ENCODE results near the gene PVRIG.
"Not testable (repeated sequence)": the region's sequence is repeated elsewhere in the genome, so short reads cannot be mapped to it uniquely, and the experiment has no call there.

The PVRIG gene

DNA sequence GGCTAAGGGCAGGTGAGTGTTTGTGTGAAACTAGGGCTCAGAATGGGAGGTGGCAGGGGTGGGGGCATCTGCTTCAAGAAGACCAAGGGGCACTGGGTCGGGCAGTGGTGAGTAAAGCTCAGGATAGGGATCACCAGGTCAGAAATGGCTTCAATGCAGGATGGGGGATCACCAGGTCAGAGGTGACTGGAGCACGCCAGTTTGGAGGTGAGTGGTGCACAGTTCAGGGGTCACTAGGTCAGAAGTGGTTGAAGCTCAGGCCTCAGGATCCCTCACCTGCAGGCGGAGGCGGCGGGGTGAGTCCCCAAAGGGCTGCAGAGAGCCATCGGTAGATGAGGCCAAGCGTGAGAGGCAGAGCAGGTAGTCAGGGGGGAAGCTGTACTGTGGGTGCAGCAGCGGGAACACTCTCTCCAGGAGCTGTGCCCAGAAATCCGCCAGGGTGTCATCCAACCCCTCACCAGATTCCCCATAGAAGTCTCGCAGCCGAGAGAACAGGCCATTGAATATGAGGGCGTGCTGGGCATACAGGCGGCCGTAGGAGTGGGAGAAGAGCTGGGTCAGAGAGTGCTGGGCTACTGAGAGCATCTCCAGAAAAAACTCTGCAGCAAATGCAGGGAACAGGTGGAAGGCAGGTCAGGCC, 44.3 kb upstream of the PVRIG start:
- TF ChIP-seq, protein P1, sequence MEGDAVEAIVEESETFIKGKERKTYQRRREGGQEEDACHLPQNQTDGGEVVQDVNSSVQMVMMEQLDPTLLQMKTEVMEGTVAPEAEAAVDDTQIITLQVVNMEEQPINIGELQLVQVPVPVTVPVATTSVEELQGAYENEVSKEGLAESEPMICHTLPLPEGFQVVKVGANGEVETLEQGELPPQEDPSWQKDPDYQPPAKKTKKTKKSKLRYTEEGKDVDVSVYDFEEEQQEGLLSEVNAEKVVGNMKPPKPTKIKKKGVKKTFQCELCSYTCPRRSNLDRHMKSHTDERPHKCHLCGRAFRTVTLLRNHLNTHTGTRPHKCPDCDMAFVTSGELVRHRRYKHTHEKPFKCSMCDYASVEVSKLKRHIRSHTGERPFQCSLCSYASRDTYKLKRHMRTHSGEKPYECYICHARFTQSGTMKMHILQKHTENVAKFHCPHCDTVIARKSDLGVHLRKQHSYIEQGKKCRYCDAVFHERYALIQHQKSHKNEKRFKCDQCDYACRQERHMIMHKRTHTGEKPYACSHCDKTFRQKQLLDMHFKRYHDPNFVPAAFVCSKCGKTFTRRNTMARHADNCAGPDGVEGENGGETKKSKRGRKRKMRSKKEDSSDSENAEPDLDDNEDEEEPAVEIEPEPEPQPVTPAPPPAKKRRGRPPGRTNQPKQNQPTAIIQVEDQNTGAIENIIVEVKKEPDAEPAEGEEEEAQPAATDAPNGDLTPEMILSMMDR (IDR thresholded peaks at IDR 0.05; ENCODE audit: insufficient read depth, low read length, missing control alignments), result no peak
- H3K4me3 ChIP-seq (ENCODE audit: low read depth, low read length), result no peak overlapping the region
- POLR2A ChIA-PET, result interaction anchor here (0.6 to 0.8 kb wide), 2 partner anchors 16 to 25 kb away, joined by 3 read pairs; partner anchors contain the start of gene TRAPPC14

DNA sequence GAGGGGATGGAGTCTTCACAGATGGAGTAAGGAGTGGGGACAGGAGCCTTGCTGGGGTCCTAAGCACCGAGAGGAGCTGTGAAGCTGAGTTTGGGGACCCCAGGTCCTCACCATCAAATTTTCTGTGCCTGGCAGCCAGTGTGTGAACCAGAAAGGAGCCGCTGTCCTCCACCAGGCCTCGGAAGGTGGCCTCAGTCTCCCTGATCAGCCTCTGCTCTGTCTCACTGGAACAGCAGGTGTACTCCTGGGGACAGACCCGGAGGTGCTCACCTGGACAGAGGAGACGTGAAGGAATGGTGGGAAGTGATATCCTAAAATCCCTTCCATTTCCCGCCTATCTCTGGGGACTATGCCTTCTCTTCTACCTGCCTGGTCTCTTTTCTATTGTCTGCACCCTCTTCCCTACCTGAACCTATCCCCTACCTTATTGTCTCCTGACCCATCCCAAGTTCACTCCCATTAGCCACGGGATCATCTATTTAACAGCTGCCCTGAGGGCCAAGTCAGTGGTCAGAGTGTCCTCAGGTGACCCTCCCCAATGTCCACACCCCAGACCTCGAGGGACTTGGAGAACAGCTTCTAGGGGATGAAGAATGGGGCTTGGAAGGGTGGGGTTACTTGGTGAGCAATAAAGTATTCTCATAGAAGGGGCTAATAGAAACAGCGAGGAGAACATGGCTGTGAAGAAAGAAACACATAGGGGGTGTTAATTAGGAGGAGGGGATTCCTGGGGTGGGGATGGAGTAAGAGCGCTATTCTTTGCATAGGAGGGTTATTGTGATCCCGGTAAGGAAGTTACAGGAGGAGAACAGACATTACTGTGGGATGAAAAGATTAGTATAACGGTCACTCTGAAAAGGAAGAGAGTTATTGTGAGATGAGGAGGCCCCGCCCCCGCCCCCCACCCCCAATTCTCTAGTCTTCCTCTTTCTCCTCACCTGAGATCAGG, 43.4 kb upstream of the PVRIG start:
- TF ChIP-seq, protein P1 (IDR thresholded peaks at IDR 0.05; ENCODE audit: insufficient read depth, low read length, missing control alignments), result no peak
- H3K4me3 ChIP-seq (ENCODE audit: low read depth, low read length), result peak overlapping the region; percentile 89
- ChIA-PET POLR2A (interaction anchor here (0.8 to 0.9 kb wide), 2 partner anchors 16 to 17 kb away, joined by 3 to 4 read pairs; partner anchors contain the start of gene TRAPPC14), CTCF (interaction anchor here (1.0 to 5.8 kb wide), 5 partner anchors 9 to 44 kb away, joined by 3 to 48 read pairs (median 11); partner anchors contain the start of gene GAL3ST4)
- DNase-seq (ENCODE audit: low read depth, low spot score), result no peak

More for the DNA sequence above, 44.3 kb upstream of the PVRIG start:
- CTCF ChIA-PET, result interaction anchor here (2.2 kb wide), 1 partner anchor 39 kb away, joined by 4 read pairs; no protein-coding TSS in a partner anchor
- no peak for DNase-seq (ENCODE audit: low read depth, low spot score)

DNA sequence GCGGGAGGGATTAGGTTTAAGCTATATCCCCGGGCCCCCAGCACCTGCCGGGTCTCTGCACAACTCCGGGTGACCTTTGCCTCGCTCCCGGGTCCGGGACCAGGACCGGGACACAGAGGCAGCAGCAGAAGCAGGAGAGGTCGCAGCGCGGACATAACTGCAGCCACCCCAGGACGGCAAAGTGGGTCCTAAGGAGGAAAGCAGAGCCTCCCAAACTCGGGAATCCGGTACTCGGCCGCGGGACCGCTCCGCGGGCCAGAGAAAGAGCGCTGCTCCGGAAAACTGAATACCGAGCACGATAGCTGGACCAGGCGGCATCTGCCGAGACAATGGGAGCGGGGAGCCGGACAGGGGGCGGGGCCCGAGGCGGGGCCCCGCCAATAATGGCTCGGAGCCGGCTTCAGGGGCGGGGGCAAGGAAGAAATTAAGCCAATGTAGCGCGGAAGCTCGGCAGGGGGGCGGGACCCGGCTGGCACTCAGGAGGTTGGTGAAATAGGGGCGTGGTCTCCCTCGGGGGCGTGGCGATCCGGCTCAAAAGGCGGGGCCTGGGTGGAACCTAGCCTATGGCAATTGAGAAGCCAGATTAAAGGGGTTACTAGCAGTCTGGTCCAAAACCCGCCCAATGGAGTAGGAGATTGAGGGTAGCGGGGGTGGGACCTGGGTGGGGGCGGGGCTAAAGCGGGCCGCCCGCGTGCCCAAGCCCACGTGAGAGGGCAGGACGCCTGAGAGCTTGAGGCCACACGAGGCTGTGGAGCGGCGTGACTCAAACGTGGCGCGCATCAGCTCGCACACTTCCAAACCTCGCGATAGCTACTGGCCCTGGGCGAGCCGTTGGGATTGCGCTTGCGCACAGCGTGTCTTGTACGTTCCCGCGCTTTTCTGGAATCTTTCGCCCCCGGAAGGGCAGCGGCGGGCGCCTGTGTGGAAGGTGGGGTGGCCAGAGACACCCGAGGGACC, 42.4 kb upstream of the PVRIG start, which contains the start of the genes GPC2 and STAG3:
GPC2 (minus strand) TSS at position 337 of the 957 bp plus-strand sequence; CDS start at position 155, 182 bp downstream.
STAG3 (plus strand) TSS at position 874 of the 957 bp plus-strand sequence. CDS start 2,639 bp downstream, outside the sequence.
- peak; percentile 70 for DNase-seq (ENCODE audit: low read depth, low spot score)
- ChIA-PET CTCF (interaction anchor here (0.9 to 5.8 kb wide), 6 partner anchors 10 to 46 kb away, joined by 3 to 48 read pairs (median 8); partner anchors contain the start of gene GAL3ST4), POLR2A (interaction anchor here (0.7 to 1.0 kb wide), 4 partner anchors 9 to 619 kb away, joined by 4 to 8 read pairs (median 4); partner anchors contain the start of genes GAL3ST4 and LAMTOR4)
- peak within 1 kb of the TSS; percentile 89 for H3K4me3 ChIP-seq (ENCODE audit: low read depth, low read length)
- TF ChIP-seq, protein P1 (IDR thresholded peaks at IDR 0.05; ENCODE audit: insufficient read depth, low read length, missing control alignments), result no peak

DNA sequence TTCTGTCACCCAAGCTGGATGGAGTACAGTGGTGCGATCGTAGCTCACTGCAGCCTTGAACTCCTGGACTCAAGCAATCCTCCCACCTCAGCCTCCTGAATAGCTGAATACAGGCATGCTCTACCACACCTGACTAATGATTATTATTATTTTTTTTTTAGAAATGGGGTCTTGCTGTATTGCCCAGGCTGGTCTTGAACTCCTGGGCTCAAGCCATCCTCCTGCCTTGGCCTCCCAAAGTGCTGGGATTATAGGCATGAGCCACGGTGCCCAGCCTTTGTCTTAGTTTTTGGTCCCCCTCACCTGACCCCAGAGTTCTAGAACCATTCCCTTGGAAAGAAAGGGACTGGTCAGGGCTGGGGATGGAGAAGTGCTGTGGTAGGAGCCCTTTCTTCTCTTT, 39.7 kb upstream of the PVRIG start:
- POLR2A ChIA-PET; DNase-seq (ENCODE audit: low read depth, low spot score); H3K4me3 ChIP-seq (ENCODE audit: low read depth, low read length): not testable (repeated sequence)
- CTCF ChIA-PET, result interaction anchor here (0.8 to 5.8 kb wide), 2 partner anchors 9 to 49 kb away, joined by 3 to 48 read pairs; no protein-coding TSS in a partner anchor

DNA sequence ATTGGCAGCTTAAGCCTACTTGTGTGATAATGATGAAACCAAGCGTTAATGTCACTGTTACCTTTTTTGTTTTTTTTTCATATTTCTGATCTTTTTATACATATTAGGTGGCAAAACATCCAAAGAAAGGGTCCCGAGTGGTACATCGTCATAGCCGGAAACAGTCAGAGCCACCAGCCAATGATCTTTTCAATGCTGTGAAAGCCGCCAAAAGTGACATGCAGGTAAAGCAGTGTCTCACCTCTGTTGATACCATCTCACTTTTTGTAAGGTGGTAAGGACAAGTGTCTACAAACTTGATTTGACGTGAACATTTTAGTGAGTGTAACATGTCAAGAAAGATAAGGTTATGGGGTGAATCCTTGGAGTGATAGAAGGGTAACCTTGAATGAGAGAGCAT, 37.1 kb upstream of the PVRIG start:
- H3K4me3 ChIP-seq (ENCODE audit: low read depth, low read length); POLR2A ChIA-PET; DNase-seq (ENCODE audit: low read depth, low spot score): not testable (repeated sequence)
- CTCF ChIA-PET, result interaction anchor here (1.2 to 1.8 kb wide), 3 partner anchors 11 to 51 kb away, joined by 4 to 10 read pairs (median 6); partner anchors contain the start of gene GAL3ST4

DNA sequence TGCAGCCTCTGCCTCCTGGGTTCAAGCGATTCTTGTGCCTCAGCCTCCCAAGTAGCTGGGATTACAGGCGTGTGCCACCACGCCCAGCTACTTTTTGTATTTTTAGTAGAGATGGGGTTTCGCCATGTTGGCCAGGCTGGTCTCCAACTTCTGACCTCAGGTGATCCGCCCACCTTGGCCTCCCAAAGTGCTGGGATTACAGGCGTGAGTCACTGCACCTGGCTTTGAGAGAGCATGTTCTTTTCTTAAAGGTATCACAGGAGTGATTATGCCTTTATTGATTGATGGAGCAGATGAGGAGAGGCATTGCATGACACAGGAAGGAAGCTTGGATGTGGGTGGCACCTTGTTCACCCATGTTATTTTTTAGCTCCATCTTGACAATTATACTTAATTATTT, 36.7 kb upstream of the PVRIG start:
- DNase-seq (ENCODE audit: low read depth, low spot score); POLR2A ChIA-PET; H3K4me3 ChIP-seq (ENCODE audit: low read depth, low read length): not testable (repeated sequence)
- CTCF ChIA-PET, result interaction anchor here (1.2 to 1.8 kb wide), 2 partner anchors 15 to 52 kb away, joined by 6 to 10 read pairs; partner anchors contain the start of gene GAL3ST4

DNA sequence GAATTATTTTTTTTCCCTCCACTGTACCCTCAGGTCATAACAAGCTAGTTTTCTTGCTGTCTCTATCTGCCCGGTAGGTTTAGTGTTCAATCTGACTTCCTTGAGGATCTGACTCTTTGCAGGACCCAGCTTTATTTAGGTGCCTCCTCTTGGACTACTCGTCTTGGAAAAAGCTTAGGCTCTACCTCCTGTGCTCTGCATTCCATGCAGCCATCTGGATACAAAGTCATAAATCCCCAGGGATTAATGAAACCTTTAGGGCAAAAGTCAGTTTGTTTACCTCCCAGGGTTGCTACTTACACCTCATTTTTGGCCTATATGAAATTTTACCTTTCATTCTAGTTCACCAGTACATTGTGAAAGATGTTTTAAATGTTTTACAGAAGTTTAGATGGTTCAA, 34.0 kb upstream of the PVRIG start:
- DNase-seq (ENCODE audit: low read depth, low spot score), result no peak
- POLR2A ChIA-PET, result no interaction called here
- TF ChIP-seq, protein P1 (IDR thresholded peaks at IDR 0.05; ENCODE audit: insufficient read depth, low read length, missing control alignments), result no peak
- CTCF ChIA-PET, result interaction anchor here (0.6 to 1.6 kb wide), 5 partner anchors 9 to 59 kb away, joined by 3 to 8 read pairs (median 3); no protein-coding TSS in a partner anchor
- no peak overlapping the region for H3K4me3 ChIP-seq (ENCODE audit: low read depth, low read length)

All from AG04449 (cell line).